ENCODE results near the gene BPIFA2.

GRCh38 chr20:33162313-33162712 lies 5.6 kb upstream of the BPIFA2 start:
- TF ChIP-seq CTCF (conservative IDR thresholded peaks at IDR 0.05; ENCODE audit: low read depth, low read length): no peak
- no peak for TF ChIP-seq POLR2A (IDR thresholded peaks at IDR 0.05; ENCODE audit: low read depth, low read length)
- TF ChIP-seq BHLHE40 (IDR thresholded peaks at IDR 0.05; ENCODE audit: low read depth, low read length): no peak
- no peak for TF ChIP-seq MAFK (IDR thresholded peaks at IDR 0.05; ENCODE audit: low read depth, low read length)
- TF ChIP-seq CHD1 (IDR thresholded peaks at IDR 0.05; ENCODE audit: low read depth, low read length): no peak
- TF ChIP-seq RAD21 (IDR thresholded peaks at IDR 0.05; ENCODE audit: low read length): no peak
- no peak for TF ChIP-seq CEBPB (IDR thresholded peaks at IDR 0.05; ENCODE audit: low read depth, low read length)

Data from IMR-90 (cell line).